ENCODE results near the gene CD37.
"Not testable (repeated sequence)": the region's sequence is repeated elsewhere in the genome, so short reads cannot be mapped to it uniquely, and the experiment has no call there.

The CD37 gene

GRCh38 chr19:49331616-49332055, 3.6 kb upstream of the CD37 start:
- H3K4me3 ChIP-seq (replicated peaks; ENCODE audit: low read depth, low read length) = no peak overlapping the region
- no peak for TF ChIP-seq CTCF (IDR thresholded peaks at IDR 0.05; ENCODE audit: low read depth, low read length, missing control alignments)
- no peak for DNase-seq (ENCODE audit: extremely low read depth, low read depth)

GRCh38 chr19:49332691-49333417, 2.4 kb upstream of the CD37 start:
- DNase-seq (ENCODE audit: extremely low read depth, low read depth); H3K4me3 ChIP-seq (replicated peaks; ENCODE audit: low read depth, low read length): not testable (repeated sequence)

- no peak overlapping the region for H3K4me3 ChIP-seq (replicated peaks; ENCODE audit: low read depth, low read length)
- no peak for DNase-seq (ENCODE audit: extremely low read depth, low read depth)
- no peak for TF ChIP-seq CTCF (IDR thresholded peaks at IDR 0.05; ENCODE audit: low read depth, low read length, missing control alignments)
These were observed 1.8 kb upstream of the CD37 start for GRCh38 chr19:49333418-49333805.

GRCh38 chr19:49333811-49334288, 1.4 kb upstream of the CD37 start:
- no peak for TF ChIP-seq CTCF (IDR thresholded peaks at IDR 0.05; ENCODE audit: low read depth, low read length, missing control alignments)
- H3K4me3 ChIP-seq (replicated peaks; ENCODE audit: low read depth, low read length) = no peak overlapping the region
- DNase-seq (ENCODE audit: extremely low read depth, low read depth) = no peak

GRCh38 chr19:49335784-49336481, 727 bp downstream of the CD37 start:
- no peak for TF ChIP-seq CTCF (IDR thresholded peaks at IDR 0.05; ENCODE audit: low read depth, low read length, missing control alignments)

GRCh38 chr19:49336482-49337266, 1.5 kb downstream of the CD37 start:
- TF ChIP-seq CTCF (IDR thresholded peaks at IDR 0.05; ENCODE audit: low read depth, low read length, missing control alignments) = no peak
- H3K4me3 ChIP-seq (replicated peaks; ENCODE audit: low read depth, low read length) = no peak overlapping the region
- DNase-seq (ENCODE audit: extremely low read depth, low read depth) = no peak

More at GRCh38 chr19:49335784-49336481, 727 bp downstream of the CD37 start:
- no peak overlapping the region for H3K4me3 ChIP-seq (replicated peaks; ENCODE audit: low read depth, low read length)
- no peak for DNase-seq (ENCODE audit: extremely low read depth, low read depth)

Measured in HFF-Myc (cell line).